Hippocampal formation (tissue), 2 donors: Measurements from ENCODE around the gene LRP8.

Source experiments
- DNase-seq, 2 donors: peaks; one replicate each; lab custom pipeline; 2025; lab: John Stamatoyannopoulos, UW

The LRP8 gene

GRCh38 chr1:53359225-53359933 lies 31.5 kb upstream of the LRP8 start:
- DNase-seq, result no peak

- DNase-seq, result no peak
These were observed 28.8 kb upstream of the LRP8 start for GRCh38 chr1:53356637-53357036.

DNA sequence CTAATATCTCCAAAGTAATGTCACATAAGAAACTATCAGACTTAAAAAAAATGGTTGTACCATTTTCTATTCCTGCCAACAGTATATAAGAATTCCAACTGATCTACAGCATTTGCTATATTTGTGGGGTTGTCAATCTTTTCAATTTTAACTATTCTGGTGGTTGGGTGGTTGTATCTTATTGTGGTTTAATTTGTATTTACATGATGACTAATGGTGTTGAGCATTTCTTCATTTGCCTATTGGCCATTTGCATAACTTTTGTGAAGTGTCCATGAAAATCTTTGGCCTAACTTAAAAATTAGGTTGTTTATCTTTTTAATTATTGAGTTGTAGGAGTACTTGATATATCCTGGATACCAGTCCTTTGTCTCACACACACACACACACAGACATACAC lies 26.2 kb upstream of the LRP8 start:
- DNase-seq, result no peak

DNA sequence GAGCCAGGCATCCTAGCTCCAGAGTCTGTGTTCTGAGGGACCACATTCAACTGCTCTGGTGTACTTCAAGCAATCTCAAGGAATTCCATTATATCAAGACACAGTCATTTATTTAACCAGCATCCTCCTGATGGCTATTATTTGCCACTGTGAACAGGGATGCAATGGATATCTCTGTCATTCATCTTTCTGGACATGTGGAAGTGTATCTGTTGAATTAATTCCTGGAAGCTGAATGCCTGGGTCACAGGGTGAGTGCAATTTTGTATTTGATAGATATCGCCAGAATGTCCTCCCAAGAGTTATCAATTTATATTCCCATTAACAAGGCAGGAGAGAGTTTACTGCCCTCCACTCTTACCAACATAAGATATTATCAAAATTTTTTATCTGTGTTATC lies 24.7 kb upstream of the LRP8 start:
- DNase-seq, result no peak

DNA sequence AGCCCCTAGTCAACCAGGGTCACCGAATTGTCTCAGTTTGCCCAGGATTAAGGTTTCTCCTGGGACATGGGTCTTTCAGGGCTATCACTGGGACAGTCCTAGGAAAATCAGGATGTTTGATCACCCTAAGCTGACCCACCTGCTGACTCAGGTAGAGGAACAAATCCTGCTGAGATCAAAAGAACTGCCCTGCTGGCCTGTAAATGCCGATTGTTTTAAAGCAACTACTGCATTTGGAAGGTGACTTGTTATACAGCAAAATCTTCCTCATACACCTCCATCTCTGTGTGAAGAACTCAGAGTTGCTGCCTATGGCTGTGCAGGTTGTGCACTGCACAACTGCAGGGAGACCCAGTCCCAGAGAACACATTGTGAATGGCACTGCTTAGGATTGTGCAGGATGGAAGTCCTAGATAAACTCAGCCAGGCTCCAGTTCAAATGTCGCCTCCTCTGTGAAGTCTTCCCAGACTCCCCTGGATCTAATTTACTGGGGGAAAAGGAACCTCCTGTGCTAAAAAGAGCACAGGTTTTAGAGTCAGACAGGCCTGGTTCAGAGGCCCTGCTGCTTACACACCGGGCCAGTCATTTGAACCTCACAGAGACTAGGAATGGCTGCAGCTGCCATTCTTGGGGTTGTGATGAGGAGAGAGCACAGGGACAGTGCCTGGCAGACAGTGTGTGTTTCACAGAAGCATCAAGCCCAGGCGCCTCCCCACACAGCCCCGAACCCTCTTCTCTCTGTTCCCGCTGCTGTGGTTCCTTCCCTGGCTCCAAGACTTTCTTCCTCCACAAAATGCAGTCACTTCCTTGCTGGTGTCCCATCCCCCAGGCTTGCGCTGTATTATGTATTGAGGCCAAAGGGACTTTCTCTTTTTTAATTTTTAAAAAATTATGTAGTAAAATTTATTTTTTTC lies 23.2 kb upstream of the LRP8 start:
- DNase-seq, result no peak

DNA sequence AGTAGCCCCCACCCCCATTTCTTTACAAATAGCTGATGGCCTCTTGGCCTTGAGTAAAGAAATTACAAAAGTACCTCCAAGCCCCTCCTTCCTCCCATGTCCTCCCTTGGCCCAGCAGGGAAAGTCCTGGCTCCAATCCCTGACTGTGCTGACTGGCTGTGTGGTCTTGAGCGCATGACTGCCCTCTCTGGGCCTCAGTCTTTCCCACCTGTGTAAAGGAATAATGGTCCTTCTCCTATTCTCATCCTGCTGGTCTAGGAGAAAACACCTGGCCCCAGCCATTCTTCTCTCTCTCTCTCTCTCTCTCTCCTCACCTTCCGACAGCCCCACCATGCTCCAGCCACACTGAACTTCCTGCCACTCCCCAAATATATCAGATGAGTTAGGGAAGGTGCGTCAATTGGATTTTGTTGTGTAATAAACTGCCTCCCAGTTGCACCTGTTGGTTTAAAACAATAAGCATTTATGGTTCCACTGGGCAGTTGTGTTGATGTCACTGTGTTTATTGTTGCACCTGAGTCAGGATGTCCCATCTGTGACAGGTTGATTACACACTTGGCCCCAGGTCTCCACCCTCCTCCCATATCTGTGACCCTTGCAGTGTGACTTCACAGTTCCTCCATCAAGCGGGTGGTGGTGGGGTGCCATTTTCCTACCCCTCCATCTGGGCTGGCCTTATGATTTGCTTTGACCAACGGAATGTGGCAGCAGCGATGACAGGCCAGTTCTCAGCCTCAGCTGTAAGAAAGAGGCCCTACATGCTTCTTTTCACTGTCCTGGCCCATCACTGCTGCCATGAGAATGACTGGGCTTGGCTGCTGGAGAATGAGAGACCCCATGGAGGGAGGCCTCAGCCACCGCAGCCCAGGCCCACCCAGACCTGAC lies 22.3 kb upstream of the LRP8 start:
- no peak for DNase-seq

- no peak for DNase-seq
These were observed 21.5 kb upstream of the LRP8 start for GRCh38 chr1:53349369-53349835.

- DNase-seq, result no peak
These were observed 20.9 kb upstream of the LRP8 start for GRCh38 chr1:53348486-53349368.

DNA sequence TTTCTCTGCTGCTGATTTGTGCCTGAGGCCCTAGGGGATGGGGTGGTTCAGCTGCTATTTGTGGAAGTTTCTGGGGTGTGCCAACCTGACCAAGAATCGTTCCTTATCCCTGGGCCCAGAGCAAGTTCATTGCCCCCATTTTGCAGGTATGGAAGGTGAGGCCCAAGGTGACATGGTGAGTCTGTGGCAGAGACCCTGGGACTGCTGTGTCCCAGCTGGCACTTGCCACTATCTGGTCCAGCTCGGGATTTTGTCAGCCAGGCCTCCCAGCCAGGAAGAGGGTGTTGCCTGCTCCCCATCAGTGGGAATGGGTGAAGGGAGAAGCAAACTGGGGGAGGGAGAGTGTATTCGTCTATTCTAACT lies 18.9 kb upstream of the LRP8 start:
- no peak for DNase-seq

- no peak for DNase-seq
These were observed 18.3 kb upstream of the LRP8 start for GRCh38 chr1:53345996-53346813.

DNA sequence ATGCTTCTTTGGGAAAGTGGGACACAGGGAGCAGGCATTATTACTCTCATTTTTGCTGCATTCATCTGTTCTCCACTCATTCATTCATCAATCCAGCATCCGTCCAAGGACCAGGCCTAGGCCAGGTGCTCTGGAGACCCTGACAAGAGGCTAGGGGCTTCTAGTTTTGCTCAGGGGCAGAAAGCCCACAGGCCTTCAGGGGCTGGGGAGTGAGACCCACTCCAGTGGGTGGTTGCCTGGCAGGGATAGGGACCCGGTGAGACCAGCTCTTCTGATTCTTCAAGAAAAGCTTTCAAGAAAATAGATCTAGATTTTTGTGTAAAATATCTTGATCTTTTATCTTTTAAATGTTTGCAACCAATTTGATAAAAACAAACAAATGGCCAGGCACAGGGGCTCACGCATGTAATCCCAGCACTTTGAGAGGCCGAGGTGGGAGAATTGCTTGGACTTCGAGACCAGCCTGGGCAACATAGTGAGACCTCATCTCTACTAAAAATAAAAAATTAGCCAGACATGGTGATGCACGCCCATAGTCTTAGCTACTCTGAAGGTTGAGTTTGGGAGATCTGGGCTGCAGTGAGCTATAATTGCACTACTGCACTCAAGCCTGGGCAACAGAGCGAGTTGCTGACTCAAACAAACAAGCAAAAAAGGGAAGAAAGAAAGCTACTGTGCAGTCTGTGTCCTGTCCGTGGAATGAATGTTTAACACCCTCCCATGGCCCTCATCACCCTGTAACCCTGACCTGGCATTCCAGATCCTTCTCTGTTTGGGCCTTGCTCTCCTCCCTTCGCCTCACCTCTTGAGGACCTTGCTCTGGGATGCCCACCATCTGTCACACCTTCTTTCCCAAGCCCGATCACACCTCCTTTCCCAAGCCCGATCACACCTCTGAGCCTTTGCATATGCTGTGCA lies 17.3 kb upstream of the LRP8 start:
- DNase-seq, result no peak

DNA sequence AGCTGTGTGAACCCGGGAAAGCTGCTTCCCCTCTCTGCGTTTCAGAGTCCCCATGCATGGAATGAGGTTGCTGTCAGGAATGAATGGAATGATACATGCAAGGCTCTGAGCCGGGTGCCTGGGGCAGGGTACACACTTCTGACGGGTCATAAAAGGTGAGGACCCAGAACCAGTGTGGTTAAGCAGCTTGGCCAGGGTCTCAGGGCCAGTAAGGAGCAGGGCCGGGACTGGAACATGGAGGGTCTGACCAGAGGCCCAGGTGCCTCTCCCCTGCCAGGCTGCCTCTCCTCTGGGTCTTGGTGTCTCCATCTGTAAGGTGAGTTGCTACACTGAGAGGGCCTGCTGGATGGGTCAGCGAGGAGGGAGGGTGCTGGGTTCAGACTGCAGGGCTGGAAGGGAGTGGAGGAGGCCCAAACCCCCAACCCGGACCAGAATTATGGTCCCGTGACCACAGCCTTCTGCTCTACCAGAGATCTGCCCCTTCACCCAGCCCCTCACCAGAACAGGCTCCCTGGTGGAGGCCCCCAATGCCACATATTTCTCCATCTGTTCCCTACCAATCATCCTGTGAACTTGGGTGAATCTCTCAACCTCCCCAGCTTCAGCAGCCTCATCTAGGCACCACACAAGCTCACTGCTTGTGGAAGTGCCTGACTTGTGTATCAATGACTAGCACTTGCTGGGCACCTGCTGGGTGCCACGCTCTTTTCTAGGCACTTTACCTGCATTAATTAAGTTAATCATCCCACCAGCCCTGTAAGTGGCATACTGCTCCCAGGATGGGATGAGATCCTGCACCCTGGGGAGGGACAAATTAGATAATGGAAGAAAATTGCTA lies 16.2 kb upstream of the LRP8 start:
- DNase-seq, result no peak

GRCh38 chr1:53342735-53343470 lies 15.0 kb upstream of the LRP8 start:
- no peak for DNase-seq

GRCh38 chr1:53341961-53342707 lies 14.3 kb upstream of the LRP8 start:
- DNase-seq, result no peak

GRCh38 chr1:53341521-53341895 lies 13.6 kb upstream of the LRP8 start:
- DNase-seq, result no peak

GRCh38 chr1:53340660-53341520 lies 13.0 kb upstream of the LRP8 start:
- no peak for DNase-seq
